ENCODE data around the gene ZNF236.
"Not testable (repeated sequence)": the region's sequence is repeated elsewhere in the genome, so short reads cannot be mapped to it uniquely, and the experiment has no call there.

ZNF236 gene

DNA sequence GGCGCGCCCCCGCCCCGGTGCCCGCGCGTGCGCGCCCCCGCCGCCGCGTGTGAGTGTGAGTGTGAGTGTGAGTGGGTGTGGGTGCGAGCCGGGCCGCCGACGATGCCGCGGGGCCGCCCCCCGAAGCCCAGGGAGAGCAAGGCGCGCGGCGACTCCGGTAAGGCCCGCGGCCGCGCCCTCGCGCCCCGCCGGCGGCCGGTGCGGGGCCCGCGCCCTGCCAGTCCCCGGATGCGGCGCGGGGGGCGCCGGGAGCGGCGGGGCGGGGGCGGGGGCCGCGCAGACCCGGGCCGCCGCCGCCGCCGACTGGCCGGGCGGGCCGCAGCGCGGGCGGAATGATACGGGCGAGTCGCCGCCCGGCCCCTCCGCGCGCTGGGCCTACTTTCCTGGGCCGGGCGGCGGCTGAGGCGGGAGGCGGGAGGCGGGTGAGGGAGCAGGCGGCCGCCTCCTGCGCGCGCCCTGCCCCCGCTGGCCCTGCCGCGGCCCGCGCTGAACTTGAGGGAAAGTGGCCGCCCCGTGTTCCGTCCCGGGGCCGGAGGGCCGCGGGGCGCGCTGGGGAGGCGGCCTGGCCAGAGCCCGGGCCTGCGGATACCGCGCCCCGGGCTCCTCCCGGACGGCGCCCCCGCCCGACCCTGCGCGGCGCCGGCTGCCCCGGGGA, at the start of gene ZNF236:
ZNF236 (plus strand) TSS at position 52 of the 655 bp plus-strand sequence; CDS start at position 103, 51 bp downstream.
- DNase-seq (ENCODE audit: low read depth in 2 of 2) = peak; percentile 47 to 51

DNA sequence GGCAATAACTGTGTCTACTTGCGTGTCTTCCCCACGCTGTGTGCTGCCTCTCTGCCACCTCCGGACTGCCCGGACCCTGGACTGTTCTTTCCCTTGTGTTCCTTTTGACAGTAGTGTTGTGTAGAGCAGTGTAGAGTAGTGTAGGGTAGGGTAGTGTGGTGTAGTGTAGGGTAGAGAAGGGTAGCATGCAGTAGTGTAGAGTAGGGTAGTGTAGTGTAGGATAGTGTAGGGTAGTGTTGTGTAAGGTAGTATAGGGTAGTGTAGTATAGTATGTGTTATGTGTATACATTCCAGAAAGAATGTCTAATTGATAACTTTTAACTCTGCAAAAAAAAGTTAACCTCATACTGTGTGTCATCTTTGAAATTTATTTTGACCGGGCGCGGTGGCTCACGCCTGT, 49.7 kb upstream of the ZNF236 start:
- DNase-seq (ENCODE audit: low read depth in 2 of 2) = no peak

DNA sequence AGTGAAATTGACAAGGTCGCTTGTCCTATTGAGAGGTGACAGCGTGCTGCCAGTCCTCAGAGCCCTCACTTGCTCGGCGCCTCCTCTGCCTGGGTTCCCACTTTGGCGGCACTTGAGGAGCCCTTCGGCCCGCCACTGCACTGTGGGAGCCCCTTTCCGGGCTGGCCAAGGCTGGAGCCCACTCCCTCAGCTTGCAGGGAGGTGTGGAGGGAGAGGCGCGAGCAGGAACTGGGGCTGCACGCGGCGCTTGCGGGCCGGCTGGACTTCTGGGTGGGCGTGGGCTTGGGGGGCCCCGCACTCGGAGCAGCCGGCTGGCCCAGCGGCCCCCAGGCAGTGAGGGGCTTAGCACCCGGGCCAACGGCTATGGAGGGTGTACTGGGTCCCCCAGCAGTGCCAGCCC, 45.3 kb upstream of the ZNF236 start:
- not testable (repeated sequence) for DNase-seq (ENCODE audit: low read depth in 2 of 2)

DNA sequence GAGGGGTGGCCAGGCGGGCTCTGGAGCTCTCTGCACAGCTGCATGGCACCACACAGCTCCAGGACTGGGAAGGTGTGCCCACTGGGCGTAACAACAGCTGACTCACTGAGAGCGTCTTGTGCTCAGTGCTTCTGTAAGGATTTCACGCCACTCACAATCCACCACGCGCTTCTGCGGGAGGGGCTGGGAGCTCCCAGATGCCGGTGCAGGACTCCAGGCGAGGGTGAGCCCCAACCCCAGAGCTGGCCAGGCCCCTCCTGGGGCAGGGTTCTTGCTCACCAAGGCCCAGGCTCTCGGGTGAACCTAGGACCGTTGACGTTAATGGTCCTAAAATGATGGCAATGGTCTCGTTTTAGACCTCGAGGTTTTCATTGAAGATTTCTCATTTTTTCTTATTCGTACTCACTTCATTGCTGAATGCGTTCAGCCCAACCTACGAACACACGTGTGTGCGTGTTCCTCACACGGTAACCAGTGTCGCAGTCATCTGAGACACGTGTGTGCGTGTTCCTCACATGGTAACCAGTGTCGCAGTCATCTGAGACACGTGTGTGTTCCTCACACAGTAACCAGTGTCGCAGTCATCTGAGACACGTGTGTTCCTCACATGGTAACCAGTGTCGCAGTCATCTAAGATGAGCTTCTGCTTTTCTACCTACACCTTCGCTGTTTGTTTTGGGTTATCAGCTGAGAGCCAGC, 38.4 kb upstream of the ZNF236 start:
- no peak for DNase-seq (ENCODE audit: low read depth in 2 of 2)

DNA sequence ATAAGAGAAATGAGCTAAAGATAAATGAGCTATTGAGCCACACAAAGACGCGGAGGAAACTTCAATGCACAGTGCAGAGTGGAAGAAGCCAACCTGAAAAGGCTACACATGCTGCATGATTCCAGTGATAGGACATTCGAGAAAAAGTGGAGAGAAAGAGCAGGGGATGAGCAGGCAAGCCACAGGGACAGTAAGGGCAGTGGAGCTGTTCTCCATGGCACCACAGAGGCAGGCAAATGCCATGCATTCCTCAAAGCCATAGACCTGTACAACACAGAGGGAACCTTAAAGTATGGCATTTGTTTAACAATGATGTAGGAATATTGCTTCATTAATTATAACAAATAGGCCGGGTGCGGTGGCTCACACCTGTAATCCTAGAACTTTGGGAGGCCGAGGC, 36.5 kb upstream of the ZNF236 start:
- DNase-seq (ENCODE audit: low read depth in 2 of 2) = no peak

DNA sequence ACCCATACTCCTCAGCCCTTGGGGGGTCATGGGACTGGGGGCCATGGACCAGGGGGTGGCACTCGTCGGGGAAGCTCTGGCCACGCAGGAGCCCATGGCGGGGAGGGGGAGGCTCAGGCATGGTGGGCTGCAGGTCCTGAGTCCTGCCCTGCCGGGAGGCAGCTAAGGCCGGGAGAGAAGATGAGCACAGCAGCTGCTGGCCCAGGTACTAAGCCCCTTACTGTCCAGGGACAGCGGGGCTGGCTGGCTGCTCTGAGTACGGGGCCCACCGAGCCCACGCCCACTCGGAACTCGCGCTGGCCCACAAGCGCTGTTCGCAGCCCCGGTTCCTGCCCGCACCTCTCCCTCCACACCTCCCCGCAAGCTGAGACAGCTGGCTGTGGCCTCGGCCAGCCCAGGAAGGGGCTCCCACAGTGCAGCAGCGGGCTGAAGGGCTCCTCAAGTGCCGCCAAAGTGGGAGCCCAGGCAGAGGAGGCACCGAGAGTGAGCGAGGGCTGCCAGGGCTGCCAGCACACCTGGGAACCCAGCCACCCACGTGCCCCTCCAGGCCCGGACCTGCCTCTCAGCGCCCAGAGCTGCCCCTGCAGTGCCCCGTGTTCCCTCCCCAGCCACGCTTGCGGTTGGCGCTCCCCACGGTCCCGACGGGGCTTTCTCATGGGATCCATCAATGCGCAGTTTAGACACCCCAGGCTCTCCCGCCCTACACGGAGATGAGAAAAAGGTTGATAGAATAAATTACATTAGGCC, 33.6 kb upstream of the ZNF236 start:
- no peak for DNase-seq (ENCODE audit: low read depth in 2 of 2)

DNA sequence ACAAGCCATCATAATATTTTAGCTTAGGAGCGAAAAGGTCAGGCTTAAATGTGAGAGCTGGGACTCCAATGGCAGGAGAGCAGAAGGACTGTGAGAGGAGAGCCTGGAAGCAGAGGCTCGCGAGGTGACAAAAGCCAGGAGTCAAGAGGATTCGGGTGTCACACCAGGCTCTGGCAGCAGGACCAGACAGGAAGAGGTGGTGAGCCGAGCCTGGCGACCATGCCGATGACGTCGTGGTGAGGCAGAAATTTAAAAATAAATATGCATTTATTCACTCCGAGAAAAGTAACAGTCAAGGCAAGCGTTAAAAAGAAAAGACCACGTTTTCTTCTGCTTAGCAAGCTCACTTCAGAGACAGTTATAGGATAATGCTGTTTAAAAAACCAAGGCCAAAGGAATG, 31.3 kb upstream of the ZNF236 start:
- DNase-seq (ENCODE audit: low read depth in 2 of 2) = no peak

DNA sequence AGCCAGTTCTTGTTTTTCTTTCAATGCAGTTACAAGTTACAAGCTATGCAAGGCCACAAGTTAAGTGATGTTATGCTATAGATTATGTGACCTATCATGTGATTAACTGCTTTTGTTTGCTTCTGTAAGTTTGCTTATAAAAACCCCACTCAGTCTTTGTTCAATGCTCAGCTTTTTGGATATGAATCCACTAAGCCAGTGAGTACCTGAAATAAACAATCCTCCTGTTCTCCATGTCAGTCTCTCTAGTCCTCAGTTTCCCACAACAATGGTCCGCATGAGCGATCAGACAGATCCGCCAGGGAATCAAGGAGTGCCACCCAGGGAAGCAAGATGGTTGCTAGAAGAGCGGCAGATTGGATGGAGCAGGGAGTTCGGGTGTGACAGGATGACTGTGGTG, 30.7 kb upstream of the ZNF236 start:
- no peak for DNase-seq (ENCODE audit: low read depth in 2 of 2)

DNA sequence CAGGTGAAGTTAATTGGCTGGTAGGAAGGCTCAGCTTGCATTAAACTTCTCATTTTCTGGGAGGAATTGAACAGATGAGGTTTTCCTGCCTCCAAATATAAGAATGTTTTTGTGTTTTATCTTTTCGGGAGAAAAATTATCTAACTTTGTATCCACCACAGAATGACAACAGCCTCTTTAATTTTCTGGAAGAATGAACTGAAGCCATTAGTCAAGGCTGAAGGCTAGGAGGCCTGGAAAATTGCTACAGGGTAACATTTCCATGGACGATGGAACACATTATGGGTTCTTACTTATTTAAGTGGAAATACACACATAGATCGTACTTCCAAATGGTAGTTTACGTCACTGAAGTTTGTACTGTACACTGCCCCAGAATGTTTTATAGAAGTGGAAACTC, 28.0 kb upstream of the ZNF236 start:
- no peak for DNase-seq (ENCODE audit: low read depth in 2 of 2)

DNA sequence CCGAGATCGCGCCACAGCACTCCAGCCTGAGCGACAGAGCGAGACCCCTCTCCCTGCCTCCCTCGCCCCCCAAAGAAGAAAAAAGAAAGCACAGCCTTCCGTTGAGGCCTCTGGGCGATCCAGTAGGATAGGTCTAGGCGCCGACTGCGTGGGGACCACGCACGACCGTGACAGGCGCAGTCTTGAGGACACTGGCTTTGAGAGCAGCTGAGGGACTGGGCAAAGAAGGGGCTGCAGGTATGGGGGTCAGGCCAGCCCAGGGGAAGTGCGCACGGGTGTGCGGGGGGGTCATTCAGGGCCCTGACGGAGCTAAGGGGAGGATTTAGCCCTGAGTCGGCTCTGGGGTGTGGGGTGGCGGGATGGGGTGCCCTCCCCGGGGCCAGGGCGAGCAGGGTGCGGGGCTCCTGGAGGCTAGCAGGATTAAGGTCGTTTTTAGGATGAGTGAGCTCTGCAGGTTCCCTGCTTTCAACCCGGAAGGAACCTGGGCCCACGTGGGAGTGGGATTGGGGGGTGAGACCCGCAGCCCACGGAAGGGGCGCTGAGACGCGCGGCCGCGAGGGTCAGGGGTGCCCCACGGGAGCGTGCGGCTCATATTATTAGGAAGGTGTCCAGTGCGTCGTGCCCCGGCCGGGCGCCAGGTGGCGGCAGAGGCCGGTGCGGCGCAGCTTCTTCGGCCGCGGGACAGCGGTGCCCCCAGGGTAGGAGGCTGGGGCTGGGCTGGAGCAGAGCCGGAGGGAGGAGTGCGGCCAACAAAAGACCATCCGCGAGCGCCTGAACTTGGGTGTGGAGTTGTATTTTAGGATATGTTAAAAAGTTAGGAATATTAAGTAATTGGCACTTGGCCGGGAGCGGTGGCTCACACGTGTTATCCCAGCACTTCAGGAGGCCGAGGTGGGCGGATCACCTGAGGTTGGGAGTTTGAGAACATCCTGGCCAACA, 20.5 kb upstream of the ZNF236 start:
- peak in 1 of 2 donors; percentile 21 for DNase-seq (ENCODE audit: low read depth in 2 of 2)

DNA sequence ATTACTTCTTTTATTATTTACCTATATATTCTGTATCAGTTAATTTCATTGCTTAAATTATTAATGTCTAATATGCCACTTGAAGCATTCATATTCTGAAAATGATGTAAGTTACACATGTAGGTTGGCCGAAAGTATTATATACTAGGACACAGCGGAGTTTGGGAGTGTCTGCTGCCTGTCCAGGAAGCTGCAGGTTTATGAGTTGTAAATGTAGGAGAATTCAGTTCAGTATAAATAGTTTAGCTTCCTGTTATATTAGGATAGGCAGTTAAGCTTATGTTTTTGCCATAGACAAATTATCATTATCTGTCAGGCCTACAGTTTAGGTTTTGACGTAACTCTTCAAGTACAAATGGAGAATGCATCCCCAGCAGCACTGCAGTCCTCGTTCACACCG, 18.9 kb upstream of the ZNF236 start:
- no peak for DNase-seq (ENCODE audit: low read depth in 2 of 2)

DNA sequence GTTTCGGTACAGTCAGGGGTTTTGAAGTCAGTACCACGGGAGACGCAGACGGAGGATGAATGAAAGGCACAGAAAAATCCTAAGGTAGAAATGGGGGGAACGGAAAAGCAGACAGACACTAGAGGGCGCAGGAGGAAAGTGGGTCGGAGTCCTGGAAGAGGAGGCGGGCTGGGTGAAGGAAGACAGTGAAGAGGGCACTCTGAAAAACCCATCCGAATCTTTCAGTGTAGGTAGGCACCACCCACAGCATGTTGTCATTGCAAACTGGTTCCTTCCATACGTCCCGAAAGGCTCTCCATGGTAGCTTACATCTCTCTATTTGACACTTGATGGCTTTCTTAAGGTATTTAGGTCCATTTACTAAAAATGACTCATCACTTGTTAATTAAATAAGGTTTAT, 18.5 kb upstream of the ZNF236 start:
- peak; percentile 59 to 69 for DNase-seq (ENCODE audit: low read depth in 2 of 2)

DNA sequence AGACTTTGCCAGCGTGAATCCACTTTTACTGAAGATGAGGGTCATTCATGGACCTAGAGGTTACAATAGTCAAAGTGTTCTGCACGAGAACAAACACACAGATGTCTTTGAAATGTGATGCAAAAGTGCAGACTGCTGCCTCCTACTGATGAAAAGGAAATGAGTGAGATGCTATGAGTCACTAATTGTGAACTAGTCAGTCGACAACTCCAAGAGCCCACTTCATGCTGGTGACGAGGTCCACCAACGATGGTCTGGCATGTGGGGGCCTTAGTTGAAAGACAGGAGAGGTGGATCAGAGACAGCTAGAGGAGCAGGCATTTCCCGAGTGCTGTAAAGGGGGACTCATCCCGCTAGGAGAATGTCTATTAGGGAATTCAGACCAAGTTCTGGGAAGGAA, 17.1 kb upstream of the ZNF236 start:
- no peak for DNase-seq (ENCODE audit: low read depth in 2 of 2)

DNA sequence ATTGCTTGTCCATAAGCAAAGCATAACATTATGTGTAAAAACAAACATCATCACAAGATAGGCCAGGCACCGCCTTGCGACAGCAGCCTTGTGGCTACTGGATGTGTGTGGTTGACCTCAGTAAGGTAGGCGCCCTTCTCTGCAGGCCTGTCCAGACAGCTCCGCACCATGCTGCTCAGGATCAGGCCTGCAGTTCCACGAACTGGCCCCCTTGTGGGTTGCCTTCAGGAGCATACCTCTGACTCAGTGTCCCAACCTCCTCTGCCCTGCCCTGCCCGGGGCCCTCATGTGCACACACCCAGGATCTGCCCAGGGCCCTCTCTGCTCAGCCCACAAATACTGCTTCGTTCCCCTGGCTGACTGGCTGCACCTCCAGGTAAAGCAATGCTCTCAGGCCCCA, 16.1 kb upstream of the ZNF236 start:
- DNase-seq (ENCODE audit: low read depth in 2 of 2) = no peak

DNA sequence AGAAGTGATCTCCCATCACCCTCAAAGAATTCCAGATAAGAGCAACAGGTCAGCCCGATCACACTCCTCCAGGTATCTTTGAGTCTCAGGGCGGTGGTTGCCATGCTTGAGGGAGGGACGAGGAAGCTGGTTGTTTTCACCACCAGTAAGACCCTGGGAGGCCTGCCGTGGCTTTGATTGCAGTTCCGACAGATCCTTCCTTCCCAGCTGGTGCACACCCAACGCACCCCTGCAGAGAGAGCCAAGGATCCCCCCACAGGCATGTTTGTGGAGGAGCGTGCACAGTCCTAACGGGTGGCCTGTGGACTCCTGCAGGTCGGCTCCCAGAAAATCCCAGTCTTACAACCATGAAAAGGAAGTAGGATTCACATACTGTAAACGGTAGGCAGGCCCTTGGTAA, 13.8 kb upstream of the ZNF236 start:
- no peak for DNase-seq (ENCODE audit: low read depth in 2 of 2)

DNA sequence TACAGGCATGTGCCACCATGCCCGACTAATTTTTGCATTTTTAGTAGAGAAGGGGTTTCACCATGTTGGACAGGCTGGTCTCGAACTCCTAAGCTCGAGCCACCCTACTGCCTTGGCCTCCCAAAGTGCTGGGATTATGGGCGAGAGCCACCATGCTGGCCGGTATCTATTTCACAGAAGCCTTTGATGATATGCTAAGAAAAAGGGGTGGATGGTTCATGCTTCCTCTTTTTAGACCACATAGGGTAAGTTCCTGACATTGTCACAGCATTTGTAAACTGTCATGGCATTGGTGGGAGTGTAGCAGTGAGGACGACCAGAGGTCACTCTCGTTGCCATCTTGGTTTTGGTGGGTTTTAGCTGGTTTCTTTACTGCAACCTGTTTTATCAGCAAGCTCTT, 10.8 kb upstream of the ZNF236 start:
- not testable (repeated sequence) for DNase-seq (ENCODE audit: low read depth in 2 of 2)

DNA sequence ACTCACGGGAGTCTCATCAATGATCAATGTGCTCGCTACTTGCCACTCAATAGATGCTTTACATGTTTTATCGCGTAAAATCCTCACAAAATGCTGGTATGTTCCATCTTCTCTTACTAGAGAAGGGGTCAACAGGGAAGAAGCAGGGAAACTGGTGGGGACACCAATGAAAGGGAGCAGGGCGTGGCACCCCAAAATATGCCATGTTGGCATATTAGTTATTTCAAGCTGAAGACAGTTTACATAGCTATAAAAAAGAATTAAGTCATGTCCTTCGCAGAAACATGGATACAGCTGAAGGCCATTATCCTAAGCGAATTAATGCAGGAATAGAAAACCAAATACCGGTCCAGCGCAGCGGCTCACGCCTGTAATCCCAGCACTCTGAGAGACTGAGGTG, 8.1 kb upstream of the ZNF236 start:
- DNase-seq (ENCODE audit: low read depth in 2 of 2) = no peak

DNA sequence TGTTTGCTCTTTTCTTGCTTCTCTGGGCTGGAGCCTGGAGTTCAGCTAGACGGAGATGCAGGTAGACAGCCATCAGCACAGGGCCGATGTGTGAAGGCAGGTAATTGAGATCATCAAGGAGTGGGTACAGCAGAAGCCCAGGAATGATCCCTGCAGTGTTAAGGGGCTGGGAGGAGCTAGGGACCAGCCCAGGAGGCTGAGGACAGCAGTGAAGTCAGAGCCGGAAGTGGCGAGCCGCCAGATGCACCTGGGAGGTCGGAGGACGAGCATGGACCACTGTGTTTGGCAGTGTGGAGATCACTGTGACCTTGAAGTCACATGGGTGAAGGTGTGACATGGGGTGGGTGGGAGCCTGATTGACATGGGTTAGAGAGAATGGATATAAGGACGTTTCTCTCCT, 6.2 kb upstream of the ZNF236 start:
- no peak for DNase-seq (ENCODE audit: low read depth in 2 of 2)

DNA sequence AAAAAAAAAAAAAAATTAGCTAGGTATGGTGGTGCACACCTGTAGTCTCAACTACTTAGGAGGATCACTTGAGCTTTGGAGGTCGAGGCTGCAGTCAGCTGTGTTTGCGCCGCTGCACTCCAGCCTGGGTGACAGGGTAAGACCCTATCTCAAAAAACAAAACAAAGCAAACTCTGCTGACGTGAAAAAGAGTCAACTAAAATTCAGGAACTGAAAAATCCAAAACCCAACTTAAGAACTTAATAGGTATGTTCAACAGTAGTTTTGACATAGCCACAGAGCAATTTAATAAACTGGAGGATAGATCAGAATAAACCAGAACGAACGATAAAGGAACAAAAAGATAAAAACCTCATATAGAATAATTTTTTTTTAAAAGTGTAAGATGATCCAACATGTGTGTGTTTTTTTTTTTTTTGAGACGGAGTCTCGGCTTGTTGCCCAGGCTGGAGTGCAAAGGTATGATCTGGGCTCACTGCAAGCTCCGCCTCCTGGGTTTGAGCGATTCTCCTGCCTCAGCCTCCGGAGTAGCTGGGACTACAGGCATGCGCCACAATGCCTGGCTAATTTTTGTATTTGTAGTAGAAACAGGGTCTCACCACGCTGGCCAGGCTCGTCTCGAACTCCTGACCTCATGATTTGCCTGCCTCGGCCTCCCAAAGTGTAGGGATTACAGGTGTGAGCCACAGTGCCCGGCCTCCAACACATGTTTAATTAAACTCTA, 4.3 kb upstream of the ZNF236 start:
- DNase-seq (ENCODE audit: low read depth in 2 of 2) = no peak

DNA sequence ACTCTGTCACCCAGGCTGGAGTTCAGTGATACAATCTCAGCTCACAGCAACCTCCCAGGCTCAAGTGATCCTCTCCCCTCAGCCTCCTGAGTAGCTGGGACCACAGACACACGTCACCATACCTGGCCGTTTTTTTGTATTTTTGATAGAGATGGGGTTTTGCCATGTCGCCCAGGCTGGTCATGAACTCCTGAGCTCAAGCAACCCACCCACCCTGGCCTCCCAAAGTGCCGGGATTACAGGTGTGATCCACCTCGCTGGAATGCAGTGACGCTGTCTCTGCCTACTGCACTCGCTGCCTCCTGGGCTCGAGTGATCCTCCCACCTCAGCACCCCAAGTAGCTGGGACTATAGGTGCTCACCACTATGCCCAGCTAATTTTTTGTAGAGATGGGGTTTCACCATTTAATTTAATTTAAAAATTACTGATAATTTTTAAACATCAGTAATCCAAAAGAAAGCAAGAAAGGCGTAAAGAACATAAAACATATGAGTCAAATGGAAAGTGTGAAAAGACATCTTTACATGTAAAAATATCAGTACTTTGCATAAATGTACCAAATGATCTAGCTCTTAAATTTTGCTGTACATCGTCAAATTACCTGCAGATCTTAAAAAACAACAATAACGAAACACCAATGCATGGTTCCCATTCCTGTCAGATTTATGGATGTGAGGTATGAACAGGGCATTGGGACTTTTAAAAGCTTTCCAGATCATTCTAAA, 2.8 kb upstream of the ZNF236 start:
- no peak for DNase-seq (ENCODE audit: low read depth in 2 of 2)
